ENCODE results near the gene AFMID.

Gene AFMID

DNA sequence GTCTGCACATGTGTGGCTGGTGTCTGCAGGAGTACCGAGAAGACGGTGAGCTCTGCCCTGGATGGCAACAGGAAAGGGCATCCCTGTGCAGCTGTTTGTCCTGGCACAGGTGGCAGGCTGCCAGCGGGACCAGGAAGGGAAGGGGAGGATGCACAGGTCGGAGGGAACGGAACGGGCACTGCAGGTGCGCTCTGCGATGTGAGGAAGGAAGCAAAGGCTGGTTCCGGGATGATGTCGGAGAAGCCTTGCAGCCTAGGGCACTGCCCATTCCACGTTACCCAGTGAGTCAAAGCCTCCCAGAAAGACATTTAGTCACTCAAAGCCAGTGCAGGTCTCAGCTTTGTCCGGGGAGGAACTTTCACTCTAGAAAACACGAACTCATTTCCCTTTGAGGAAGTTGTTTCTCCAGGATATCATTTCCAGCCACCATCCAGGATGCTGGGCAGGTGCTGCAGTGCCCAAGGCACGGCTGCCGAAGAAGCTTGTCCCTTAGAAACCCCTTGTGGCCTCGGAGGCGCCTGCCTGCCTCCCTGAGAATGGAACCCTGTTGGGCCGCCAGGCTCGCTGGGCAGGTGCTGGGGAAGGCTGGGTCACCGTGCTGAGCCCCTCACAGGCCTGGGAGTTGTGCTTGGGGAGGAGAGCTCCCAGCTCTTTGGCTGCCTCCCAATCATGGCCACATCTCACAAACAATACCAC, 39.7 kb downstream of the AFMID start:
- Histone ChIP-seq H3K9ac (ENCODE audit: low read depth, low read length, poor library complexity) (peak overlapping the region; percentile 56), H2BK15ac (ENCODE audit: low read length) (no peak overlapping the region), H3K27ac (replicated peaks; ENCODE audit: low read length) (no peak overlapping the region), H2AFZ (ENCODE audit: low read length) (no peak overlapping the region), H2AK5ac (ENCODE audit: low read depth, low read length) (no peak overlapping the region), H3K36me3 (replicated peaks in 1 of 2; ENCODE audit: control insufficient read depth in 2 of 2, insufficient read depth in 2 of 2, low read length in 2 of 2) (peaks cover 16 to 35% of the 10 kb centered on the region in 2 donors), H3K18ac (ENCODE audit: low read length) (peak overlapping the region; percentile 40), H2BK12ac (ENCODE audit: low read length) (no peak overlapping the region), H2BK5ac (ENCODE audit: low read length) (no peak overlapping the region), H3K4me1 (ENCODE audit: control insufficient read depth in 2 of 2, insufficient read depth in 1 of 2, low read depth in 1 of 2, low read length in 2 of 2) (no peaks in the 10 kb centered on the region), H4K8ac (ENCODE audit: low read depth, low read length) (no peak overlapping the region), H4K91ac (ENCODE audit: low read depth, low read length, poor library complexity) (no peak overlapping the region), H3K23ac (ENCODE audit: low read depth, low read length, poor library complexity) (peak overlapping the region; percentile 49), H2BK120ac (ENCODE audit: low read depth, low read length) (no peak overlapping the region), H3K4ac (ENCODE audit: low read length) (no peak overlapping the region), H3K14ac (ENCODE audit: low read length) (no peak overlapping the region), H3K4me3 (ENCODE audit: low read length in 2 of 2) (no peak overlapping the region), H3K4me2 (ENCODE audit: insufficient read depth, low read length, poor library complexity, severe bottlenecking) (no peak overlapping the region), H3K27me3 (ENCODE audit: control insufficient read depth in 3 of 3, insufficient read depth in 3 of 3, low read depth in 1 of 3, low read length in 3 of 3) (peaks cover 4 to 17% (median 16%) of the 10 kb centered on the region in 3 experiments), H3K79me1 (ENCODE audit: low read depth, low read length) (no peaks in the 10 kb centered on the region), H3K9me3 (replicated peaks in 1 of 2; ENCODE audit: control insufficient read depth in 2 of 2, insufficient read depth in 1 of 2, low read depth in 1 of 2, low read length in 2 of 2) (peaks cover 0 to 2% of the 10 kb centered on the region in 2 donors)
- no CpG with 5 or more reads among the region's 20 CpGs for WGBS, 2 donors (ENCODE audit: extremely low coverage in 2 of 2, insufficient read length in 2 of 2, insufficient replicate concordance in 1 of 2)
- no peak for DNase-seq (ENCODE audit: low spot score)

DNA sequence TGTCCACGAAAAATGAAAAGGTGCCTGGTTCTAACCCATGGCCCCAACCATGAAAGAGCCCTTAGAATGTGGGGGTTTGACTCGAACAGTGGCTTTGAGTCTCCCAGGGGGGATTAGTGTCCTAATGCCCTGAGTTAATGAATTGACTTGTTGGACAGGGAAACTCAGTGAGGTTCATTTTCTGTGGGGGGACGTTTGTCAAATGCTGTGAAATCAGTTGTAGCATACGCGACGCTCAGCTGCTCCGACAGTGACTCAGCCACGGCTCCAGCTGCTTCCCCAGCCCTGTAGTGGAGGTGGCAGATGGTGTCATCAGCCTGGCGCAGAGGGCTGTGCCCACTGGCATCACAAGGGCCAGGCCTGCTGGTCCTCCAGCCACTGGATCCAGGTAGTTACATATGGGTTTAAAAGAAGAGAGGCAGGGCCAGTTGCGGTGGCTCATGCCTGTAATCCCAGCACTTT, 40.3 kb downstream of the AFMID start:
- DNase-seq (ENCODE audit: low spot score), result no peak
- H2BK12ac ChIP-seq (ENCODE audit: low read length), result no peak overlapping the region
- peaks cover 16 to 30% of the 10 kb centered on the region in 2 donors for H3K36me3 ChIP-seq (replicated peaks in 1 of 2; ENCODE audit: control insufficient read depth in 2 of 2, insufficient read depth in 2 of 2, low read length in 2 of 2)
- H3K9me3 ChIP-seq (replicated peaks in 1 of 2; ENCODE audit: control insufficient read depth in 2 of 2, insufficient read depth in 1 of 2, low read depth in 1 of 2, low read length in 2 of 2), result peaks cover 0 to 2% of the 10 kb centered on the region in 2 donors
- no peak overlapping the region for H3K4me2 ChIP-seq (ENCODE audit: insufficient read depth, low read length, poor library complexity, severe bottlenecking)
- H3K4ac ChIP-seq (ENCODE audit: low read length), result no peak overlapping the region
- WGBS, 2 donors (ENCODE audit: extremely low coverage in 2 of 2, insufficient read length in 2 of 2, insufficient replicate concordance in 1 of 2), result no CpG with 5 or more reads among the region's 10 CpGs
- H3K18ac ChIP-seq (ENCODE audit: low read length), result peak overlapping the region; percentile 55
- no peak overlapping the region for H4K8ac ChIP-seq (ENCODE audit: low read depth, low read length)
- H3K4me1 ChIP-seq (ENCODE audit: control insufficient read depth in 2 of 2, insufficient read depth in 1 of 2, low read depth in 1 of 2, low read length in 2 of 2), result peaks cover 0 to under 1% of the 10 kb centered on the region in 2 donors
- H3K4me3 ChIP-seq (ENCODE audit: low read length in 2 of 2), result no peak overlapping the region
- no peak overlapping the region for H2BK5ac ChIP-seq (ENCODE audit: low read length)
- no peak overlapping the region for H3K14ac ChIP-seq (ENCODE audit: low read length)
- no peak overlapping the region for H4K91ac ChIP-seq (ENCODE audit: low read depth, low read length, poor library complexity)
- H3K23ac ChIP-seq (ENCODE audit: low read depth, low read length, poor library complexity), result peak overlapping the region; percentile 18
- H3K9ac ChIP-seq (ENCODE audit: low read depth, low read length, poor library complexity), result no peak overlapping the region
- no peak overlapping the region for H2BK15ac ChIP-seq (ENCODE audit: low read length)
- no peak overlapping the region for H3K27ac ChIP-seq (replicated peaks; ENCODE audit: low read length)
- no peaks in the 10 kb centered on the region for H3K79me1 ChIP-seq (ENCODE audit: low read depth, low read length)
- H2BK120ac ChIP-seq (ENCODE audit: low read depth, low read length), result no peak overlapping the region
- no peak overlapping the region for H2AFZ ChIP-seq (ENCODE audit: low read length)
- H3K27me3 ChIP-seq (ENCODE audit: control insufficient read depth in 3 of 3, insufficient read depth in 3 of 3, low read depth in 1 of 3, low read length in 3 of 3), result peaks cover 6 to 23% (median 22%) of the 10 kb centered on the region in 3 experiments
- H2AK5ac ChIP-seq (ENCODE audit: low read depth, low read length), result no peak overlapping the region

DNA sequence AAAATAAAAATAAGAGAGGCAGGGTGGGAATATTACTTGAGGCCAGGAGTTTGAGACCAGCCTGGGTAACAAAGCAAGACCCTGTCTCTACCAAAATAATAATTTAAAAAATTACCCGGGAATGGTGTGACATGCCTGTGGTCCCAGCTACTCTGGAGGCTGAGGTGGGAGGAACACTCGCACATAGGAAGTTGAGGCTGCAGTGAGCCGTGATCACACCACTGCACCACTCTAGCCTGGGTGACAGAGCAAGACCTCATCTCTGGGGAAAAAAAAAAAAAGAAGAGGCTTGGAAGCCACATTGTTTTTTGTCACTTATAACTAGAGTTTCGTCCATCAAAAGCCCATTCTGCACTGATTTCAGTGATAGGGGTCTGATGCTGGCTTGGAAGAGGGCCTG, 41.0 kb downstream of the AFMID start:
- no peak overlapping the region for H3K4ac ChIP-seq (ENCODE audit: low read length)
- no peak overlapping the region for H3K4me3 ChIP-seq (ENCODE audit: low read length in 2 of 2)
- H2BK120ac ChIP-seq (ENCODE audit: low read depth, low read length), result no peak overlapping the region
- no peak overlapping the region for H2BK5ac ChIP-seq (ENCODE audit: low read length)
- H3K14ac ChIP-seq (ENCODE audit: low read length), result no peak overlapping the region
- no peak overlapping the region for H2AFZ ChIP-seq (ENCODE audit: low read length)
- DNase-seq (ENCODE audit: low spot score), result no peak
- no peak overlapping the region for H3K9ac ChIP-seq (ENCODE audit: low read depth, low read length, poor library complexity)
- peaks cover 6 to 29% (median 29%) of the 10 kb centered on the region in 3 experiments for H3K27me3 ChIP-seq (ENCODE audit: control insufficient read depth in 3 of 3, insufficient read depth in 3 of 3, low read depth in 1 of 3, low read length in 3 of 3)
- H3K4me2 ChIP-seq (ENCODE audit: insufficient read depth, low read length, poor library complexity, severe bottlenecking), result no peak overlapping the region
- peaks cover 12 to 23% of the 10 kb centered on the region in 2 donors for H3K36me3 ChIP-seq (replicated peaks in 1 of 2; ENCODE audit: control insufficient read depth in 2 of 2, insufficient read depth in 2 of 2, low read length in 2 of 2)
- H3K4me1 ChIP-seq (ENCODE audit: control insufficient read depth in 2 of 2, insufficient read depth in 1 of 2, low read depth in 1 of 2, low read length in 2 of 2), result peaks cover 0 to 4% of the 10 kb centered on the region in 2 donors
- no peak overlapping the region for H2AK5ac ChIP-seq (ENCODE audit: low read depth, low read length)
- H4K91ac ChIP-seq (ENCODE audit: low read depth, low read length, poor library complexity), result no peak overlapping the region
- no peak overlapping the region for H3K23ac ChIP-seq (ENCODE audit: low read depth, low read length, poor library complexity)
- H2BK12ac ChIP-seq (ENCODE audit: low read length), result no peak overlapping the region
- H4K8ac ChIP-seq (ENCODE audit: low read depth, low read length), result no peak overlapping the region
- no peak overlapping the region for H3K27ac ChIP-seq (replicated peaks; ENCODE audit: low read length)
- H3K9me3 ChIP-seq (replicated peaks in 1 of 2; ENCODE audit: control insufficient read depth in 2 of 2, insufficient read depth in 1 of 2, low read depth in 1 of 2, low read length in 2 of 2), result peaks cover 0 to 4% of the 10 kb centered on the region in 2 donors
- WGBS, 2 donors (ENCODE audit: extremely low coverage in 2 of 2, insufficient read length in 2 of 2, insufficient replicate concordance in 1 of 2), result no CpG with 5 or more reads among the region's 4 CpGs
- no peaks in the 10 kb centered on the region for H3K79me1 ChIP-seq (ENCODE audit: low read depth, low read length)
- no peak overlapping the region for H3K18ac ChIP-seq (ENCODE audit: low read length)
- no peak overlapping the region for H2BK15ac ChIP-seq (ENCODE audit: low read length)

DNA sequence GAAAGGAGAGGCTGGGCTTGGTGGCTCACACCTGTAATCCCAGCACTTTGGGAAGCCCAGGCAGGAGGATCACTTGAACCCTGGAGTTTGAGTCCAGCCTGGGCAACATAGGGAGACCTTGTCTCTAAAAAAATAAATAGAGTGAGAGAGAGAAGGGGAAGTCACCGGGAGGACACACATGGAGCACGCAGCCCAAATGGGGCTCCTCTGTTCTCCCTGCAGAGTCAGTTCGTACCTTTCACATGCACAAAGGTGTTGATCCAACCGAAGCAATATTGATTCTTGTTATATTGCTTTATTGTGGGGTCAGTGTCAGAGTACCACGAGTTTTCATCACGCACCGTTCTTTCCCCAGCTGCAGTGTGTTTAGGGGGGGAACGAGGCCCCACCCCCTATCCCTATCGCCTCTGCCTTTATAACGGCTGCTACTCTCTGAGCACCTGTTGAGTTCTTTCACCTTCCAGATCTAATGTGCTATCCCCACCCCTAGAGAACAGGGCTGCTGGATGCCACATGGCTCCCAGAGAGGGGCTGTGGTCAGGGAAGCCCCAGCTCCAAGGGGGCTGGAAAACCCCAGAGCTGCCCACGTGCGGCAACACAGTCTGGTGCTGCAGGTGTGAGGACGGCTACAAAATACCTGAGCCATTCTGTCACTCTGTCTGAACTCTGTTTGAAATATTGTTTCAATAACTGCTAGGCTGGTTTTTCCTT, 43.2 kb downstream of the AFMID start:
- Histone ChIP-seq H3K4me3 (ENCODE audit: low read length in 2 of 2) (no peak overlapping the region), H3K79me1 (ENCODE audit: low read depth, low read length) (peaks cover 1% of the 10 kb centered on the region), H2AFZ (ENCODE audit: low read length) (peak overlapping the region; percentile 83), H3K27ac (replicated peaks; ENCODE audit: low read length) (no peak overlapping the region), H3K4me1 (ENCODE audit: control insufficient read depth in 2 of 2, insufficient read depth in 1 of 2, low read depth in 1 of 2, low read length in 2 of 2) (peaks cover 0 to 4% of the 10 kb centered on the region in 2 donors), H2BK12ac (ENCODE audit: low read length) (no peak overlapping the region), H3K27me3 (ENCODE audit: control insufficient read depth in 3 of 3, insufficient read depth in 3 of 3, low read depth in 1 of 3, low read length in 3 of 3) (peaks cover 6 to 39% (median 29%) of the 10 kb centered on the region in 3 experiments), H3K14ac (ENCODE audit: low read length) (no peak overlapping the region), H2BK5ac (ENCODE audit: low read length) (no peak overlapping the region), H3K4ac (ENCODE audit: low read length) (peak overlapping the region; percentile 6), H3K9ac (ENCODE audit: low read depth, low read length, poor library complexity) (no peak overlapping the region), H4K8ac (ENCODE audit: low read depth, low read length) (no peak overlapping the region), H2BK15ac (ENCODE audit: low read length) (no peak overlapping the region), H3K4me2 (ENCODE audit: insufficient read depth, low read length, poor library complexity, severe bottlenecking) (no peak overlapping the region), H3K23ac (ENCODE audit: low read depth, low read length, poor library complexity) (no peak overlapping the region), H4K91ac (ENCODE audit: low read depth, low read length, poor library complexity) (no peak overlapping the region), H2BK120ac (ENCODE audit: low read depth, low read length) (no peak overlapping the region), H2AK5ac (ENCODE audit: low read depth, low read length) (peak overlapping the region; percentile 60), H3K9me3 (replicated peaks in 1 of 2; ENCODE audit: control insufficient read depth in 2 of 2, insufficient read depth in 1 of 2, low read depth in 1 of 2, low read length in 2 of 2) (peaks cover 0 to 4% of the 10 kb centered on the region in 2 donors), H3K36me3 (replicated peaks in 1 of 2; ENCODE audit: control insufficient read depth in 2 of 2, insufficient read depth in 2 of 2, low read length in 2 of 2) (peaks cover 0 to under 1% of the 10 kb centered on the region in 2 donors), H3K18ac (ENCODE audit: low read length) (no peak overlapping the region)
- DNase-seq (ENCODE audit: low spot score), result no peak
- WGBS, 2 donors (ENCODE audit: extremely low coverage in 2 of 2, insufficient read length in 2 of 2, insufficient replicate concordance in 1 of 2), result no CpG with 5 or more reads among the region's 13 CpGs

Measured in neuronal stem cell (in vitro differentiated cells).